GM12865 (cell line): Measurements from ENCODE around the gene CTLA4.

Experiments used
- DNase-seq: peaks from one replicate; pipeline ENCODE4 v3.0.0; 2010; ENCODE audit warnings: low read depth
- H3K4me3 ChIP-seq: 2 replicates; pipeline ENCODE4 v1.5.1; 2011; ENCODE audit warnings: mild to moderate bottlenecking, low read depth, low read length, control low read depth
- CTCF ChIP-seq: IDR thresholded peaks from 2 replicates; pipeline ENCODE4 v1.5.1; 2011; ENCODE audit warnings: low read length, control low read depth, low read depth, inconsistent platforms; ENCODE audit not compliant: insufficient read depth; ENCODE audit errors: missing control alignments

The CTLA4 gene

DNA sequence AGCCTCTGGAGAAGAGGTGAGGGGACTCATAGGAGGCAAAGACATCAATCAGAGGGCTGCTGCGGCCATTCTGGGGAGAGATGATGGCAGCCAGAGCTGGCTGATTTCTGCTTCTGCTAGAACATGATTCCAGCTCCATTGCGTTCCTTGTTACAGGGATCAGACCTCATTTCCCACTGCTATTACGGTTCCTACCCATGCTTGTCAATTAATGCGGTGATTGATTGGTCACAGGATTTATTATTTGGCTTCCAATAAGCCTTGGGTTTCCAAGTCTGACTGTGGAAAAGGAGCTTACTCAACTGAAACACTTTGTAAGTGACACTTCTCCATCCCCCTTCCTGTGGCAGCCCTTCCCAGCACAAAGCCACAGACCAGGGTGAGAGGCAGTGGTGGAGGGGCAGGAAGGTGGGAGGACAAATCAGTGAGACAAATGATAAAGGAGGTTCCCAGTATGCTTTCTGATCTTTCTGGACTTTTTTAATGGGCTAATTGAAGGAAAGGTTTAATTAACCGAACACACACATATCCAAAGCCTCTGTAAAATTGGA lies 26.8 kb upstream of the CTLA4 start:
- TF ChIP-seq CTCF, result no peak
- no peak for DNase-seq
- no peak overlapping the region for H3K4me3 ChIP-seq

DNA sequence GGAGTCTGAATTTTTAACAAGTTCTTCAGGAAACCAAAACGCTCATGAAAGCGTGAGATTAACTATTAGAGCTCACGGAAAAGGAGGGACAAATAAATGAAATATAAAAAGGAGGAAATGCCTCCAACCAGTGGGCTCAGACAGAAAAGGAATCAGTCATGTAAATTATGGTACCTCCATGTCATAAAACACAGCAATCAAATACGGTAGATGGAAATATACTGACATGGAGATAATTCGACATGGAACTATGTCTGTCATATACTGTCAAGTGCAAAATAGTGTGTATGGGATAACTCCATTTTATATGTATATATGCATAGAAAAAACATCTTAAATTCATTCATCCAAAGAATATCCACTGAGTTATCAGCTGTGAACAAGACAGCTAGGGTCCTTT lies 25.9 kb upstream of the CTLA4 start:
- no peak for DNase-seq
- no peak for TF ChIP-seq CTCF

DNA sequence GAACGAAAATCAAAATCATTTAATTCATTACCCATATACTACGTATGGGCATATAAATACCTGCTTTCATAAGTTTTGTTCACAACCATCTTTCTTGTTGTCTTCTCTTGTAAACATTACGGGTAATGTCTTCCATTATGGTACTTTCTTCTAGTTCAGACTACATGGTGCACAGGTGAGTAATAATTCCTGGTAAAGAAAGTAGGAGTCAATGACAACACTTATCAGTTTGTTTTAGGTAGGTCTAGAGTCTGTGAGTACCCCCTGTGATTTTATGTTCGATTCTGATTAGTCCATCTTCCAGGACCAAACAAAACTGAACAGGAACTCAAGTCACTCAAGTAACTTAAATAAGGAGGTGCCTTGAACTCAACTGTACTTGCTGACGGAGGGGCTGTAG lies 25.2 kb upstream of the CTLA4 start:
- DNase-seq, result no peak
- TF ChIP-seq CTCF, result no peak
- no peak overlapping the region for H3K4me3 ChIP-seq

More for the DNA sequence above, 25.9 kb upstream of the CTLA4 start:
- no peak overlapping the region for H3K4me3 ChIP-seq

DNA sequence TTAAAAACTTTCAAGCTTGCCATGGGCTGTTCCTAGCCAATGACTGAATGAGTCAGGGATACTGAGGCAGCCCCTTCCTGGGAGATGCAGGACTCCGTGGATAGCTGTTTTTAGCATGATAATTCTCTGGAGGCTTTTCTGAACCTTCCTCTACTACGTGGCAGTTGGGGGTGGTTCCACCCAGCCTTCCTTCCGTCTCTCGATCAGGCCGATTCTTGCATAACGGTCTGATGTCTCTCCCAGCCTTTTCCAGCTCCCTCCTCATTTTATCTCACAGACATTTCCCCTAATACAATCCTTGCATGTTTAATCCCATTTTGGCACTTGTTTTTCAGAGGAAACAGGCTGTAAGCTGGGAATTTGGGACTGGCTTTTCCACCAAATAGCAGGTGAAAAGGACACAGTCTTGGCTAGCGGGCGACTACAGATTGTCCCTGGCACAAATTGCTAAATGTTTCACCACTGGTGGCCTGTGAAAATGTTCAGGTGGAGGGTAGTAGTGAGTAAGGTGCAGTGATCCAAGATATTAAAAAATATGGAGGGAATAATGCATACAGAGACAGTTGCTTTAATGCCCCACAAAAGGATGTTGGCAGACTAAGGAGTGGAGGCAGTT lies 21.0 kb upstream of the CTLA4 start:
- no peak for DNase-seq
- no peak overlapping the region for H3K4me3 ChIP-seq
- TF ChIP-seq CTCF, result no peak

- no peak for TF ChIP-seq CTCF
These were observed 18.6 kb upstream of the CTLA4 start for GRCh38 chr2:203849010-203849409.

DNA sequence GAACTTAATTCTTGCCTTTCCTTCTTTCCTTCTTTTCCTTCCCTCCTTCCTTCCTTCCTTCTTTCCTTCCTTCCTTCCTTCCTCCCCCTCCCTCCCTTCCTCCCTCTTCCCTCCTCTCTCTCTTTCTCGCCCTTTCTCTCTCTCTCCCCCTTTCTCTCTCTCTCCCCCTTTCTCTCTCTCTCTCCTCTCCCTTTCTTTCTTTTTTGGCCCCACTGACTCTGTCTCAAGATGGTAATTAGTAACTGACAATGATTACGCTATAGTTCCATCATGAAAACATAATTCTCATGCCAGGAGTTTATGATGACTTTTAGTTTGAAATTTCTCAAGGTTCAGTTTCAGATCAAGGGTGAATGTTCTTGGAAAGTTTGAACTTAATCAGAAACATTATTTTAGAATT lies 14.8 kb upstream of the CTLA4 start:
- H3K4me3 ChIP-seq, result no peak overlapping the region
- TF ChIP-seq CTCF, result no peak
- DNase-seq, result no peak

More at GRCh38 chr2:203849010-203849409, 18.6 kb upstream of the CTLA4 start:
- DNase-seq, result no peak
- H3K4me3 ChIP-seq, result no peak overlapping the region

DNA sequence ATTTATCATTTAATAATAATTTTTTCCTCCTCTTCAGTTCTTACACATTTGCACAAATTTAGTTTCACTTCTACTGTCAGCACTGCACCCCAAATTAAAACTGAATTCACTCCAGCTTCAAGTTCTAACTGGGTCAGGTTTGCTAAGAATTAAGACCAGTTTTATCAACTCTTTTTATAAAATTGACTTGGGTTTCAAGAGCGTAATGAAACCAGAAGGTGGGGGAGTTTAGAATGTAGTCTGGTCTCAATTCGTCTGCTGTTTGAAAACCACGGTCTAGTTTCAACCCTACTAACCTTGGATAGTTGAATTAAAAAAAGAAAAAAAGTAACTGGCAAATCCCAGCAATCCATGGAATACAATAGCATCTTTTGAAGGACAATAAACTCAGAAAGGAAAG lies 14.3 kb upstream of the CTLA4 start:
- DNase-seq, result no peak
- no peak overlapping the region for H3K4me3 ChIP-seq
- TF ChIP-seq CTCF, result no peak
